Lung (tissue), 12 donors: ENCODE results near the gene ZNRD2. TPM values are rescaled to one million over a fixed set of nuclear protein-coding genes. Genes with fewer than 3 reads are reported as not detected.
A peak's percentile ranks its signal among the peaks of the same experiment; 100 is the strongest.

ENCODE experiments used
- ATAC-seq: fragments of 200-7000 bp; cut with Tn5 transposase; one replicate; pipeline ENCODE4 v1.9.1; 2020; ENCODE audit warnings: moderate number of reproducible peaks; ENCODE audit not compliant: insufficient read depth, low FRiP score
- DNase-seq, 3 donors: peaks; one replicate each; pipeline ENCODE4 v3.0.0-alpha.2; 2013 to 2017
- H3K27ac ChIP-seq, 2 donors: one replicate each; pipeline ENCODE4 v1.5.1; 2013; ENCODE audit warnings: mild to moderate bottlenecking in 2 of 2, moderate library complexity in 2 of 2, control low read depth in 1 of 2, inconsistent platforms in 1 of 2, low read depth in 1 of 2, low read length in 1 of 2
- H3K27me3 ChIP-seq, 3 donors: one replicate each; pipeline ENCODE4 v1.5.1; 2013; ENCODE audit warnings: low read length in 2 of 3; ENCODE audit not compliant: control insufficient read depth in 3 of 3, insufficient read depth in 3 of 3
- H3K36me3 ChIP-seq, 4 donors: one replicate each; pipeline ENCODE4 v1.5.1; 2013; ENCODE audit warnings: low read length in 4 of 4, mild to moderate bottlenecking in 1 of 4, moderate library complexity in 1 of 4; ENCODE audit not compliant: control insufficient read depth in 4 of 4, insufficient read depth in 4 of 4
- H3K4me1 ChIP-seq, 5 donors: one replicate each; pipeline ENCODE4 v1.5.1; 2013; ENCODE audit warnings: low read length in 5 of 5, mild to moderate bottlenecking in 2 of 5, moderate library complexity in 1 of 5; ENCODE audit not compliant: control insufficient read depth in 5 of 5, insufficient read depth in 5 of 5
- H3K4me3 ChIP-seq: one replicate; pipeline ENCODE4 v1.5.1; 2013; ENCODE audit warnings: mild to moderate bottlenecking, control low read depth, moderate library complexity
- H3K9ac ChIP-seq, 2 donors: one replicate each; pipeline ENCODE4 v1.5.1; 2013; ENCODE audit warnings: low read length in 2 of 2, control low read depth in 1 of 2; ENCODE audit not compliant: insufficient read depth in 1 of 2
- H3K9me3 ChIP-seq, 4 donors: one replicate each; pipeline ENCODE4 v1.5.1; 2013; ENCODE audit warnings: low read length in 3 of 4, mild to moderate bottlenecking in 1 of 4, moderate library complexity in 1 of 4; ENCODE audit not compliant: control insufficient read depth in 4 of 4, insufficient read depth in 3 of 4
- CTCF ChIP-seq: IDR thresholded peaks from 2 replicates; pipeline ENCODE4 v1.5.1; 2012; ENCODE audit warnings: mild to moderate bottlenecking; ENCODE audit errors: control extremely low read depth, extremely low read depth
- WGBS, 2 donors: extraction: QIAGEN DNeasy Blood & Tissue Kit; methylation state at CpG; one replicate each; pipeline ENCODE4 v1.1.7; 2013; 5-methylcytosine and 5-hydroxymethylcytosine counted together
- polyA plus RNA-seq, 2 donors: library from polyadenylated mRNA; stranded (reverse); fragments of 200-250 nt; gene quantifications; one replicate each; pipeline ENCODE4 v1.2.1, GENCODE V29; 2013
- total RNA-seq, 2 donors: library from RNA; depleted of rRNA in 1 of 2; stranded (reverse); fragments of >200 nt in 1 of 2; gene quantifications; one replicate each; pipeline ENCODE4 v1.2.1, GENCODE V29; 2014 to 2021
- donor health status: control.
- donor health status: control.
- donor health status: Bipolar disorder and iron deficiency.
- donor health status: healthy.
- donor health status: DM: yes; HTN: yes; CAD: no.

Gene ZNRD2
- total and polyA plus RNA-seq, 4 donors = 22.0 to 81.5 (median 50.8) TPM

GRCh38 chr11:65576232-65576866, 6.1 kb downstream of the ZNRD2 start:
- no peak for DNase-seq
- WGBS, 2 donors = 8 to 9% methylated on average over 25 to 26 of the region's 26 CpGs
- Histone ChIP-seq H3K9ac (no peak overlapping the region), H3K27me3 (no peaks in the 10 kb centered on the region), H3K36me3 (peaks cover 0 to 25% (median 7%) of the 10 kb centered on the region in 4 donors), H3K9me3 (peaks cover 0 to 3% (median 0%) of the 10 kb centered on the region in 4 donors), H3K4me3 (peak overlapping the region; percentile 65), H3K27ac (peak overlapping the region; percentile 77 to 90), H3K4me1 (peaks cover under 1 to 47% (median 24%) of the 10 kb centered on the region in 5 donors)
- no peak for ATAC-seq
- TF ChIP-seq CTCF = no peak

GRCh38 chr11:65576867-65577755, 6.8 kb downstream of the ZNRD2 start:
- peaks cover 0 to 32% (median 12%) of the 10 kb centered on the region in 4 donors for H3K36me3 ChIP-seq

GRCh38 chr11:65577756-65578109, 7.5 kb downstream of the ZNRD2 start:
- no peak for ATAC-seq
- Histone ChIP-seq H3K4me3 (no peak overlapping the region), H3K4me1 (peaks cover 0 to 40% (median 16%) of the 10 kb centered on the region in 5 donors), H3K27me3 (no peaks in the 10 kb centered on the region), H3K9ac (no peak overlapping the region), H3K36me3 (peaks cover 0 to 34% (median 12%) of the 10 kb centered on the region in 4 donors), H3K9me3 (peaks cover 0 to 3% (median 0%) of the 10 kb centered on the region in 4 donors), H3K27ac (peak overlapping the region; percentile 77 to 90)
- 39 to 53% methylated on average over 8 of the region's 8 CpGs for WGBS, 2 donors
- no peak for TF ChIP-seq CTCF
- DNase-seq = no peak

More at GRCh38 chr11:65576867-65577755, 6.8 kb downstream of the ZNRD2 start:
- no peak for DNase-seq
- Histone ChIP-seq H3K9ac (no peak overlapping the region), H3K4me3 (peak overlapping the region; percentile 65), H3K9me3 (peaks cover 0 to 3% (median 0%) of the 10 kb centered on the region in 4 donors), H3K27ac (peak overlapping the region; percentile 77 to 90), H3K4me1 (peaks cover 0 to 40% (median 17%) of the 10 kb centered on the region in 5 donors), H3K27me3 (no peaks in the 10 kb centered on the region)
- 28 to 30% methylated on average over 17 to 18 of the region's 18 CpGs for WGBS, 2 donors
- ATAC-seq = peak; percentile 52
- no peak for TF ChIP-seq CTCF
